Effector CD4-positive, alpha-beta T cell (primary cell): ENCODE measurements around the gene MLIP.

Source experiments
- DNase-seq: peaks from one replicate; pipeline ENCODE4 v3.0.0-alpha.2; 2020

MLIP gene

DNA sequence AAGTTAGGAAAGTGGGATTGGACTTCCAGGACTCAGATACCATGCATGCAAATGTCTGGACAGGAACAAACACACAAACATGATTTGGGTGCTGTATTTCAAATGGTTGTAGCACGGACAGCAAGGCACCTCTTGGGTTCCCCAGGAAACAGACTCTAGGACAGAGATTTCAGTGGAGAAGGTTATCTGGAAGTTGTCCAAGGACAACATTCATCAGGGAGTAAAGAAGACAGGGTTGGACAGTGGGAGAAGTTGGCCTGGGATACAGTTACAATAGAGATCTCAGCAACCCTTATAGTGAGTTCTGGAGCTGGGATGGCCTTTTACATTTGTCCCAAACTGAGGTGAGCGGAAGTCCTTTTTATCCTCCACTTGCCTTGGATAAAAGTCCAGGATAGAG lies 177.2 kb downstream of the MLIP start:
- DNase-seq, result no peak

DNA sequence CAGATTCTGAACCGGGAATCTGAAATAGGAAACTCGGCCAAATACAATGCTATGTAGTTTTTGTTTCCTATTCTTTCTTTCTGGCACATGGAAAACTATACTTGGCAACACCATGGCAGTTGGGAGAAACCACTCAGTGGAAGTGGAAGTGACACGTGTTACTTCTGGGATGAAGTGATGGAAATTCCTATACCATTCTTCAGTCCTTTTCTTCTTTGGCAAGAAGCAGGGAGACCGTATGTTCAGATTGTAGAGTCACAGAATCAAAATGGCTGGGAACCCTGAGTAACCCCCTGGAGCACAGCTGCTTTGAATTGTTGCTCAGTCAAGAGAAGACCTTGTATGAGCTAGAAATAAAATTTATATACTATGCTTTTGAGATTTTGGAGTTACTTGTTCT lies 178.2 kb downstream of the MLIP start:
- DNase-seq, result no peak

DNA sequence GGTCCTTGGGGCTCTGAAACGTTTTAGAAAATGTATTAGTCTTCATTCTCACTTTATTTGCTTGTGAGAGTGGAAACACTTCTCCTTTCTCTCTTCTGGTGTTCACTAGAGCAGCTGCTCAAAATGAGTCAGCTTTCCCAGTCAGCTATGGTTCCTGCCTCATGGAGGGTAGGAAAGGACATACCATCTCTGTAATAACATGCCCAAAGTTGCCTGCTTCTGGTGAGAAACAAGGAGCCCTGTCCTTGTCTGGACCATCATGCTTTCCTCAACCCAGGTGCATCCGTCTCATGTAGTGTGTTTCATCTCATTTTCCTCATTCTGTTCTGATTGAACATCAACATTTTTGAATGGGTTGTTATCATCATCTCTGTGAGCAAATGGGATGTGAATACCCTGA lies 179.9 kb downstream of the MLIP start:
- no peak for DNase-seq

DNA sequence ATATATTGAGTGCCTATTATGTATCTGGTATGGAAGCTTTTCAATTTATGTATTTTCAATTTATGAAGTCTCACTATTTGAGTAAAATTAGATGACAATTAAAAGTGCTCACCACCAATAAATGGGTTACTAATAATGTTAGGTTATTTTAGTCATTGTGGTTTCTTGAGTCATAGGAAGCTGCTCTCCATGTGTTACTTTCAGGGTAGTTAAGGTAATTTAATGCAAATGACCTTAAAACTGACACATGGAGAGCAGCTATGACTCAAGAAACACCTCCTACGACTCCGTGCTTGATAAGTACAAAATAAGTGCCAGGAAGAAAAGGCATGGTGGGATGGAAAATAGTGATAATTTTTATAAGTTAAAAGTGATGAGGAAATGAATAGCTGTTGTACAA lies 180.5 kb downstream of the MLIP start:
- no peak for DNase-seq

DNA sequence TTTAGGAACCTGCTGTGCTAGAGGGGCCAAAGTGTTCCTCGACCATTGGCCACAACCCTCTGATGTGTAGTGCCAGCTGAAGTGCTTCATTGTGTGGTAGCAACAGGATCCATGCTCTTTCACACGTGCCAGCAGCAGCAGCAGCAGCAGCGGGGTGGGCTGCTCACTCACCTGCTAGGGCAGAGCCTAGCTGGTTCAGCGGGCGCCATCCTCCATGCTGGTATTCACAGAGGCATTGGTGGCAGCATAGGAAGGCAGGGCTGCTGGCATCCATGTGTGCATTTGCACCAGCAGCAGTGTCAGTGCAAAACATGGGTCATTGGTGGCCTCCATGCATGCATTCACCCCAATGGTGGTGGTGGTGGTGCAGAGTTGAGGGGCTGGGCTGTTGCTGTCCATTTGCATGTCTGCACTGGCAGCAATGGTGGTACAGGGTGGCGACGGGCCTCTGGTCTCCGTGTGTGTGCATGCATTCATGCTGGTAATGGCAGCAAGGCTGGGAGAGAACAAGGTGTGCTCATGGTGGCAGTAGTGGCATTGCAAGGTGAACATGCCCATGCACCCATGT lies 183.8 kb downstream of the MLIP start:
- DNase-seq, result no peak

DNA sequence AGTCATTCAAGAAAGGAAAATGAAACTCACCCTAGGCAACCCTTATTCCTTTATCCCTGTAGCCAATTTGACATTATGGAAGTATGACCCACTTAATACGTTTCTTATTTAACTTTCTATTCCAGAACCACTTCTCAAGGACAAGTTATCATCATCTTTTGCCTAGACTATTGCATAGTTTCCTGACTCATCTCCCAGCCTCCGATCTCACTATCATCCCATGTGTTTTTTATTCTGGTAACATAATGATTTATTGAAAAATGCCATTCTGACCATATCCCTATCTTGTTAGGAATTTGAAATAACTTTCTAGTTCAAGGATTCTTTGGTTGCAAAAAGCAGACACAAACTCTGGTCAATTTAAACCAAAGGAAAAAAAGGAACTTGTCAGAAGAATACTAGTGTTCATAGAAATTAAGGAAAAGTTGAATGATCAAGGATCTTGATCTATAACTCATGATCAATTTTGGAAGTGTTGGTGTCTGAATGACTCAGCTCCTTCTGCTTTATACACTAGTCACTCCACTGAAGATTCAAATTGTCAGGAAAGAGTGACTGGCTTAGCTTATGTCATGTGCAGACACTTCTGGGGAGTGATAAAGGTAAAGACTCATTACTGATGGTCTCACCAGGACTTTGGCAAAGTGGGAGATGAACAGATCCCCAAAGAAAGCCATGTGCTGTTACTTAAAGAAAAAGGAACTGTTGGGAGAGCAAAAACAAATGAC lies 188.5 kb downstream of the MLIP start:
- no peak for DNase-seq

DNA sequence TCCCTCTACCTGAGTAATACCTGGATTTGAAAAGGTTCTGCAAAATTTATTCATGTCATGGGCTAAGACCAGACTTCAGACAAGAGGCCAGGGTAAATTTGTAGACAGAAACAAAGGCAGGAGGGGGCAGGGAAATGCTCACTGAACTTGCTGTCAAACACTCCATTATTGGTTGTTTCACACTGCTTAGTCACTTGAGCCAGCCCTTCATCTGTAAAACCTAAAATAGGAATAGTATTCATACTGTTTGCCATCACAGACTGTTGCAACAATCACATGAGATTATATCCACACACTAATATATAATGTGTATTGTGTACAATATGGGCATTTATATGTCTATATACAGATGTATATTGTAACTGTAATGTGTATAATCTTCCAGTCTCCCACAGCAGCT lies 190.5 kb downstream of the MLIP start:
- no peak for DNase-seq

DNA sequence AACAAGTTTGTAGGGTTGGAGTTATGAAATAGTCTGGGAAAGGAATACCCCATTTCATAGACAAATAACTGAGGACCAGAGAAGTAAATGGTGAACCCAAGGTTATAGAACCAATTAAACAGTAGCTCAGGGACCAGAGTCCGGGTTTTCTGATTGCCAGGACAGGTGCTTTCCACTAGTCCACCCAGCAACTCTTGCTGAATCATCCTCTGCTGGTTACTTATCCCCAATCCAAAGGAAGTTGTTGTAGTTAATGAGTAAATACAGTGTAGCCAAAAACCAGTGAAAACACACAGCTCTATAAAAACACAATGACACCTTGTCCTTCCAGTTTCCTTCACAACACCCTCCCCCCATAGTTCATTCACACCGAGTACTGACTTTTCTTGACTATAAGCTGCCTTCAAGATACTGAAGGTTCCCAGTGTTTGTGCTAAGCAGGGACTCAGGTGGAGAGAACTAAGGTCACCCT lies 196.2 kb downstream of the MLIP start:
- no peak for DNase-seq

DNA sequence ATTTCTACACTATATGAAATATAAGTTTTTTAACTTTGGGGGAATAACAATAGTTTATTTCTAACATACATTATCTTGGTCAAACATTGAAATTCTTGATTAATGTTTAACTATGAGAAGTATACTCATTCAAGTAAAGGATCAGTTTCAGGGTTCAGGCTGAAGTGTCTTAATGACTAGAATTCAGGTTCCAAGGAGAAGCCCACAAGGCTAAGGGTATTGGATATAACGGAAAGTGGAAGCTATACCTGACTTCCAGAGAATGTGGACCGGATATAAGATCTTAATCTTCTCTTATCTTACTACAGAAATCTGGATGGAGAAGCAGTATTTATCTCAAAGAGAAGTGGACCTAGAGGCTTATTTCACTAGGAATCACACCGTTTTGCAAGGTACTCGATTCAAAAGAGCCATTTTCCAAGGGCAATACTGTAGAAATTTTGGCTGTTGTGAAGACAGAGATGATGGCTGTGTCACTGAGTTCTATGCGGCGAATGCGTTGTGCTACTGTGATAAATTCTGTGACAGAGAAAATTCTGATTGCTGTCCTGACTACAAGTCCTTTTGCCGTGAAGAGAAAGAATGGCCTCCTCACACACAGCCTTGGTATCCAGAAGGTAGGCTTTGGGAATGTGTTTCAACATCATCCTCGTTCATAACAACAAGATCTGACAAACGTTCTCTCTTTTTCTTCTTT lies 197.2 kb downstream of the MLIP start, which contains the start of gene TINAG:
TSS of gene TINAG (plus strand) at position 153 of the 697 bp plus-strand sequence. CDS start at position 263, 110 bp downstream.
- DNase-seq, result no peak

DNA sequence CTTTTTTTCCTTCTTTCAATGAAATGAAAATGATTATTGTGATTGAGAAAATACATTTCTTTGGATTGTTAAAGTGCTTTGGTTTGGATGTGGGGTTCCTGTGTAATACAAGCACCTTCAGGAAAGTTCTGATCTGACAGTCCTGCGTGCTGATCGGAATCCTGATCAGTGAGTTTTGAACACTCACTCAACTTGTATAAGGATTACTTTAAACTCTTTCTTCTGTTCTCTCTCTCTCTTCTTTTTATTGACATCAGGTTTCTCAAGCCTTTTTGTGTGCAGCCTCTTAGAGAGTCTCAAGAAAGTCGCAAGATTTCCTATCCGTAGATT lies 197.7 kb downstream of the MLIP start:
- no peak for DNase-seq

DNA sequence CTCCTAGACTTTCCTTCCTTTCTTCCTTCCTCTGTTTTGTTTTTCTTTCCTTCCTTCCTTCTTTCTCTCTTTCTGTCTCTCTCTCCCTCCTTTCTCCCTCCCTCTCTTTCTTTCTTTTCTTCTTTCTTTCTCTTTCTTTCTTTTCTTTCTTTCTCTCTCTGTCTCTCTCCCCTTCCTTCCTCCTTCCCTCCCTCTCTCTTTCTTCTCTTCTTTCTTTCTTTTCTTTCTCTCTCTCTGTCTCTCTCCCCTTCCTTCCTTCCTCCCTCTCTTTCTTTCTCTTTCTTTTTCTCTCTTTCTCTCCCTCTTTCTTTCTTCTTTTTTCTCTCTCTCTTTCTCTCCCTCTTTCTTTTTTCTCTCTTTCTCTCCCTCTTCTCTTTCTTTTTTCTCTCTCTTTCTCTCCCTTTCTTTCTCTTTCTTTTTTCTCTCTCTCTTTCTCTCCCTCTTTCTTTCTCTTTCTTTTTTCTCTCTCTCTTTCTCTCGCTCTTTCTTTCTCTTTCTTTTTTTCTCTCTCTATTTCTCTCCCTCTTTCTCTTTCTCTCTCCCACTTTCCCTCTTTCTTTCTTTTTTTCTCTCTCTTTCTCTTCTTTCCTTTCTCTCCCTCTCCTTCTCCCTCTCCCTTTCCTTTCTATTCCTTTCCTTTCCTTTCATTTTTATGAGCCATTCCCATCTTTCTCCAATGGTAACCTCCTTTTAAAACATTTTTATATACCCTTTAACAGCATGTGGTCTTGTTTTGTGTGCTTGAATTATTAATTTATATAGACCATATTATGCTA lies 199.3 kb downstream of the MLIP start:
- DNase-seq, result no peak

DNA sequence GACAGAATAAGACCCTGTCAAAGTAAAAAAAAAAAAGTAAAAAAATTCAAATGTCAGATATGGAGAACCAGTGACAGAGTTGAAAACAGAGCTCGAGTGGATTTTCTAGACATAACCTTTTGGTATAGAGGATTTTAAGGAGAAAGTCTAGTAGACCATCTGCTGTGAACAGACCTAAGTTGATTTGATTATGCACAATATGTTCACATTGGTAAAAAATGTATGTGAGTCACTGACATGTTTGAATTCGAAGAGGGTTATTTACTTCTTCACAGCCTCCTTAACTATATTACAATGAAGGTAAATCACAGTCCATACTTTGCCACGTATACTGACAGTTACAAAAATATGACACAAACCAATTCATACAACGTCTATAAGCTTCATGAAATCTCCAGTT lies 204.4 kb downstream of the MLIP start:
- no peak for DNase-seq
